ENCODE results near the gene KIAA1328. TPM values are rescaled to one million over a fixed set of nuclear protein-coding genes. Genes with fewer than 3 reads are reported as not detected.

Gene KIAA1328
- total and polyA plus RNA-seq, 2 experiments from 2014 or later, result 3.5 to 3.9 TPM

- Histone ChIP-seq H3K36me3 (ENCODE audit: low read depth) (no peaks in the 10 kb centered on the region), H4K20me1 (ENCODE audit: insufficient read depth) (no peaks in the 10 kb centered on the region), H3K9me2 (ENCODE audit: insufficient read depth) (no peaks in the 10 kb centered on the region; the same call in 1 of the 2 replicates), H3K4me1 (ENCODE audit: insufficient read depth) (peaks cover 12% of the 10 kb centered on the region), H3F3A (ENCODE audit: insufficient read depth) (0 out of 2 replicates have a peak, but pooled peaks cover 1% of the 10 kb centered on the region), H3K4me3 (no peak overlapping the region), H3K4me2 (ENCODE audit: unreplicated experiment) (no peak overlapping the region), H3K79me2 (ENCODE audit: insufficient read depth) (no peaks in the 10 kb centered on the region), H3K9ac (no peak overlapping the region), H3K27me3 (replicated peaks; ENCODE audit: insufficient read depth) (no peaks in the 10 kb centered on the region), H2AFZ (no peak overlapping the region), H3K9me3 (ENCODE audit: low read depth) (no peaks in the 10 kb centered on the region), H3K27ac (no peak overlapping the region)
- 54 to 64% methylated on average over 1 of the region's 1 CpG for WGBS, 2 experiments (ENCODE audit: low coverage in 1 of 2, low lambda C conversion rate in 2 of 2, missing lambda C conversion rate in 2 of 2)
- in situ Hi-C loops (cut with MboI), result no loop called here
- TF ChIP-seq EZH2 (IDR thresholded peaks at IDR 0.05; ENCODE audit: insufficient read depth, poor library complexity, severe bottlenecking) (no peak), EZH2phosphoT487 (IDR thresholded peaks at IDR 0.05; ENCODE audit: insufficient read depth, low read depth) (no peak)
- no peak for DNase-seq
Observed at GRCh38 chr18:36817039-36817438, 11.9 kb upstream of the KIAA1328 start.

- 93 to 96% methylated on average over 3 of the region's 3 CpGs for WGBS, 2 experiments (ENCODE audit: low coverage in 1 of 2, low lambda C conversion rate in 2 of 2, missing lambda C conversion rate in 2 of 2)
- Histone ChIP-seq H3F3A (ENCODE audit: insufficient read depth) (no peaks in the 10 kb centered on the region), H4K20me1 (ENCODE audit: insufficient read depth) (no peaks in the 10 kb centered on the region), H3K79me2 (ENCODE audit: insufficient read depth) (no peaks in the 10 kb centered on the region), H3K27me3 (replicated peaks; ENCODE audit: insufficient read depth) (no peaks in the 10 kb centered on the region), H3K36me3 (ENCODE audit: low read depth) (no peaks in the 10 kb centered on the region), H3K9ac (no peak overlapping the region), H3K4me2 (ENCODE audit: unreplicated experiment) (no peak overlapping the region), H3K9me2 (ENCODE audit: insufficient read depth) (no peaks in the 10 kb centered on the region; the same call in 1 of the 2 replicates), H3K27ac (no peak overlapping the region), H3K4me1 (ENCODE audit: insufficient read depth) (no peaks in the 10 kb centered on the region), H2AFZ (no peak overlapping the region), H3K9me3 (ENCODE audit: low read depth) (no peaks in the 10 kb centered on the region), H3K4me3 (no peak overlapping the region)
- in situ Hi-C loops (cut with MboI), result no loop called here
- no peak for TF ChIP-seq EZH2phosphoT487 (IDR thresholded peaks at IDR 0.05; ENCODE audit: insufficient read depth, low read depth)
- no peak for TF ChIP-seq EZH2 (IDR thresholded peaks at IDR 0.05; ENCODE audit: insufficient read depth, poor library complexity, severe bottlenecking)
- DNase-seq, result no peak
Observed at GRCh38 chr18:36818652-36819051, 10.3 kb upstream of the KIAA1328 start.

DNA sequence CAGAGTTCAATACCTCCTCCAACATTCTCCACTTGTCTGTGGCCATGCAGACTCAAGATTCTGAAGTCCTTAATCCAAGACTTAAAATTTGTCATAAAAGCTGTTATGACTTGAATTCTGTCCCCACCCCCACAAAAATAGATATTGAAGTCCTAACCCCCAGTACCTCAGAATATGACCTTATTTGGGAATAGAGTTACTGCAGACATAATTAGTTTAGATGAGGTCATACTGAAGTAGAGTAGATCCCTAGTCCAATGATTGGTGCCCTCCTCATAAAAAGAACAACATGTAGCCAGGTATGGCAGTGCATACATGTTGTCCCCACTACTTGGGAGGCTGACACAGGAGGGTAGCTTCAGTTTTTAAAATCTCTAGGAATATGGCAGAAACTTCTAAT, 9.3 kb upstream of the KIAA1328 start:
- H2AFZ ChIP-seq, result no peak overlapping the region
- no peak overlapping the region for H3K27ac ChIP-seq
- H3K9me2 ChIP-seq (ENCODE audit: insufficient read depth), result no peaks in the 10 kb centered on the region; the same call in 1 of the 2 replicates
- no peaks in the 10 kb centered on the region for H3K9me3 ChIP-seq (ENCODE audit: low read depth)
- no peak overlapping the region for H3K9ac ChIP-seq
- no peak overlapping the region for H3K4me2 ChIP-seq (ENCODE audit: unreplicated experiment)
- TF ChIP-seq EZH2phosphoT487 (IDR thresholded peaks at IDR 0.05; ENCODE audit: insufficient read depth, low read depth) (no peak), EZH2 (IDR thresholded peaks at IDR 0.05; ENCODE audit: insufficient read depth, poor library complexity, severe bottlenecking) (no peak)
- no peaks in the 10 kb centered on the region for H3K4me1 ChIP-seq (ENCODE audit: insufficient read depth)
- H3K4me3 ChIP-seq, result no peak overlapping the region
- H3K36me3 ChIP-seq (ENCODE audit: low read depth), result no peaks in the 10 kb centered on the region
- no peaks in the 10 kb centered on the region for H3K79me2 ChIP-seq (ENCODE audit: insufficient read depth)
- H3K27me3 ChIP-seq (replicated peaks; ENCODE audit: insufficient read depth), result no peaks in the 10 kb centered on the region
- H3F3A ChIP-seq (ENCODE audit: insufficient read depth), result no peaks in the 10 kb centered on the region
- no peaks in the 10 kb centered on the region for H4K20me1 ChIP-seq (ENCODE audit: insufficient read depth)
- in situ Hi-C loops (cut with MboI), result no loop called here
- DNase-seq, result no peak

DNA sequence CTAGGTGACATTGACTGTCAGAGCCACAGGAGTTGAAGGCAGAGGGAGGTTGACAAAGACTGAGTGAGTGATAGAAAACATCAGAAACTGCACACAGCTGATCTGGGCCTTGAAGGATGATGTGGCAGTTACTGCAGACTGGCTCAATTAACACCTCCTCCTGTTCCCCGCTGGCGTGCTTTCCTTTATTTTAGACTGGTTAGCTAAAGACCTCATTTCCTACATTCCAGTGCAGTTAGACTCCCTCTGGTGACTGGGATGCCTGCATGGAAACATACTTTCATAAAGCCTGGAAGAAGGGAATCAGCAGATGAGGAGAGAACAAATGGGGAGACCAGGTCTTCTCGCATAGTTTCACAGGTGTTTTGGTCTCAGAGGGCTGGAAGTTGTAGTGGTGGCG, 7.2 kb upstream of the KIAA1328 start:
- WGBS, 2 experiments (ENCODE audit: low coverage in 1 of 2, low lambda C conversion rate in 2 of 2, missing lambda C conversion rate in 2 of 2), result 96 to 99% methylated on average over 4 of the region's 4 CpGs
- H3K4me1 ChIP-seq (ENCODE audit: insufficient read depth), result no peaks in the 10 kb centered on the region
- no peak overlapping the region for H3K27ac ChIP-seq
- no peaks in the 10 kb centered on the region for H3K9me3 ChIP-seq (ENCODE audit: low read depth)
- H3F3A ChIP-seq (ENCODE audit: insufficient read depth), result no peaks in the 10 kb centered on the region
- H3K27me3 ChIP-seq (replicated peaks; ENCODE audit: insufficient read depth), result no peaks in the 10 kb centered on the region
- peaks cover 18% of the 10 kb centered on the region for H3K79me2 ChIP-seq (ENCODE audit: insufficient read depth)
- no peak for DNase-seq
- no peaks in the 10 kb centered on the region for H4K20me1 ChIP-seq (ENCODE audit: insufficient read depth)
- no peak overlapping the region for H3K4me3 ChIP-seq
- H3K9ac ChIP-seq, result no peak overlapping the region
- H2AFZ ChIP-seq, result no peak overlapping the region
- H3K4me2 ChIP-seq (ENCODE audit: unreplicated experiment), result no peak overlapping the region
- H3K36me3 ChIP-seq (ENCODE audit: low read depth), result no peaks in the 10 kb centered on the region
- no peaks in the 10 kb centered on the region; the same call in 1 of the 2 replicates for H3K9me2 ChIP-seq (ENCODE audit: insufficient read depth)
- TF ChIP-seq EZH2phosphoT487 (IDR thresholded peaks at IDR 0.05; ENCODE audit: insufficient read depth, low read depth) (no peak), EZH2 (IDR thresholded peaks at IDR 0.05; ENCODE audit: insufficient read depth, poor library complexity, severe bottlenecking) (no peak)
- in situ Hi-C loops (cut with MboI), result no loop called here

DNA sequence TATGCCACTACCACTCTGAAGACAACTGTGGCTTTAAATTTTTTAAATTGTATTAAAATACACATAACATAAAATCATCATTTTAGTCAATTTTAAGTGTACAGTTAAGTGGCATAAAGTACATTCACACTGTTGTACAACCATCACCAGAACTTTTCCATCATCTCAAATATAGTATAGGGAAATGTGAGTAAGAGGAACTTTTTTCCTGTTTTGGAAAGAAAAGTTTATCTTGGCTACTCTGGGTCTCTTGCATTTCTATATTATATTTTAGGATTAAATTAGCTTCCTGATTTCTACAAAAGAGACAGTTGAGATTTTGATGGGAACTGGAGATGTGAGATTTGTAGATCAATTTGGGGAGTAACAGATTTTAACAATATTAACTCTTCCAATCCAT, 3.4 kb upstream of the KIAA1328 start:
- Histone ChIP-seq H3K27ac (no peak overlapping the region), H3K4me3 (no peak overlapping the region), H3K4me2 (ENCODE audit: unreplicated experiment) (no peak overlapping the region), H3K4me1 (ENCODE audit: insufficient read depth) (peaks cover 14% of the 10 kb centered on the region; the same call in 1 of the 2 replicates), H3K9me2 (ENCODE audit: insufficient read depth) (no peaks in the 10 kb centered on the region; the same call in 1 of the 2 replicates), H3K79me2 (ENCODE audit: insufficient read depth) (peaks cover 40% of the 10 kb centered on the region), H3K9me3 (ENCODE audit: low read depth) (no peaks in the 10 kb centered on the region), H4K20me1 (ENCODE audit: insufficient read depth) (no peaks in the 10 kb centered on the region), H3F3A (ENCODE audit: insufficient read depth) (0 out of 2 replicates have a peak, but pooled peaks cover 12% of the 10 kb centered on the region), H2AFZ (no peak overlapping the region), H3K9ac (no peak overlapping the region), H3K36me3 (ENCODE audit: low read depth) (no peaks in the 10 kb centered on the region), H3K27me3 (replicated peaks; ENCODE audit: insufficient read depth) (no peaks in the 10 kb centered on the region)
- no peak for DNase-seq
- TF ChIP-seq EZH2phosphoT487 (IDR thresholded peaks at IDR 0.05; ENCODE audit: insufficient read depth, low read depth) (no peak), EZH2 (IDR thresholded peaks at IDR 0.05; ENCODE audit: insufficient read depth, poor library complexity, severe bottlenecking) (no peak)
- in situ Hi-C loops (cut with MboI), result no loop called here
